Thymus (tissue), 11 donors: ENCODE results near the gene DNAI1. TPM values are rescaled to one million over a fixed set of nuclear protein-coding genes. Genes with fewer than 3 reads are reported as not detected.
A peak's percentile ranks its signal among the peaks of the same experiment; 100 is the strongest.

Source experiments
- DNase-seq, 9 donors: peaks; one replicate each; pipeline ENCODE4 v3.0.0-alpha.2; 2013; ENCODE audit warnings: low spot score in 9 of 9, low read depth in 6 of 9, missing footprints in 1 of 9
- H3K27ac ChIP-seq, 2 donors: one replicate each; pipeline ENCODE4 v1.5.1; 2013; ENCODE audit warnings: control low read depth in 1 of 2, low read depth in 1 of 2, low read length in 1 of 2, mild to moderate bottlenecking in 1 of 2, moderate library complexity in 1 of 2
- H3K27me3 ChIP-seq, 2 donors: one replicate each; pipeline ENCODE4 v1.5.1; 2013; ENCODE audit warnings: low read length in 1 of 2; ENCODE audit not compliant: control insufficient read depth in 2 of 2, insufficient read depth in 1 of 2
- H3K36me3 ChIP-seq, 2 donors: one replicate each; pipeline ENCODE4 v1.5.1; 2013; ENCODE audit warnings: low read length in 1 of 2, mild to moderate bottlenecking in 1 of 2, moderate library complexity in 1 of 2; ENCODE audit not compliant: control insufficient read depth in 2 of 2, insufficient read depth in 2 of 2
- H3K4me1 ChIP-seq, 2 donors: one replicate each; pipeline ENCODE4 v1.5.1; 2013; ENCODE audit warnings: low read length in 2 of 2; ENCODE audit not compliant: control insufficient read depth in 2 of 2, insufficient read depth in 2 of 2
- H3K4me3 ChIP-seq, 2 donors: one replicate each; pipeline ENCODE4 v1.5.1; 2013; ENCODE audit warnings: low read length in 2 of 2, control low read depth in 1 of 2, mild to moderate bottlenecking in 1 of 2
- H3K9me3 ChIP-seq, 2 donors: one replicate each; pipeline ENCODE4 v1.5.1; 2013; ENCODE audit warnings: low read length in 1 of 2, mild to moderate bottlenecking in 1 of 2; ENCODE audit not compliant: control insufficient read depth in 2 of 2, insufficient read depth in 1 of 2
- WGBS: extraction: QIAGEN DNeasy Blood & Tissue Kit; methylation state at CpG from one replicate; pipeline ENCODE4 v1.1.7; 2013; 5-methylcytosine and 5-hydroxymethylcytosine counted together
- polyA plus RNA-seq: library from polyadenylated mRNA; stranded (reverse); fragments of 200-250 nt; gene quantifications from one replicate; pipeline ENCODE4 v1.2.3, GENCODE V29; 2013
- total RNA-seq: library from RNA; stranded (reverse); fragments of 120-200 nt; gene quantifications from one replicate; pipeline ENCODE4 v1.2.4, GENCODE V29; 2013
- donor health status: healthy.

Gene DNAI1
- total and polyA plus RNA-seq, 2 donors, result 0.38 to 0.75 TPM

GRCh38 chr9:34457266-34458012 lies 1.2 kb upstream of the DNAI1 start:
- Histone ChIP-seq H3K9me3 (no peaks in the 10 kb centered on the region), H3K36me3 (no peaks in the 10 kb centered on the region), H3K27ac (peak overlapping the region in 1 of 2 donors; percentile 11), H3K4me3 (peak overlapping the region; percentile 45 to 85), H3K4me1 (peaks cover 14 to 21% of the 10 kb centered on the region in 2 donors), H3K27me3 (peaks cover 4 to 38% of the 10 kb centered on the region in 2 donors)
- 39% methylated on average over 48 of the region's 48 CpGs for WGBS
- peak in 1 of 9 donors; percentile 27 for DNase-seq

GRCh38 chr9:34458959-34459340 lies 345 bp downstream of the DNAI1 start:
- no peak for DNase-seq
- peaks cover 4 to 42% of the 10 kb centered on the region in 2 donors for H3K27me3 ChIP-seq
- no peaks in the 10 kb centered on the region for H3K9me3 ChIP-seq
- peaks cover 14 to 21% of the 10 kb centered on the region in 2 donors for H3K4me1 ChIP-seq
- H3K4me3 ChIP-seq, result peak overlapping the region; percentile 12 to 22
- no peaks in the 10 kb centered on the region for H3K36me3 ChIP-seq
- no peak overlapping the region for H3K27ac ChIP-seq
- 36% methylated on average over 11 of the region's 11 CpGs for WGBS

DNA sequence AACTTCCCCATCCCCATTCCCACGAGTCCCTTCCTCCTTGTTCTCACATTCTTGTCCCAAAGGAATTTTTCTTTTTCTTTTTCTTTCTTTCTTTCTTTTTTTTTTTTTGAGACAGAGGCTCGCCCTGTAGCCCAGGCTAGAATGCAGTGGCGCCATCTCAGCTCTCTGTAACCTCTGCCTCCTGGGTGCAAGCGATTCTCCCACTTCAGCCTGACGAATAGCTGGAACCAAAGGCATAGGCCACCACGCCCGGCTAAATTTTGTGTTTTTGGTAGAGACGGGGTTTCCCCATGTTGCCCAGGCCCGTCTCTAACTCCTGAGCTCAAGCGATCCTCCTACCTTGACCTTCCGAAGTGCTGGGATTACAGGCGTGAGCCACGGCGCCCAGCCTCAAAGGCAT lies 751 bp downstream of the DNAI1 start:
- WGBS, result 90% methylated on average over 14 of the region's 14 CpGs
- Histone ChIP-seq H3K36me3 (no peaks in the 10 kb centered on the region), H3K4me3 (no peak overlapping the region)

GRCh38 chr9:34459941-34460340 lies 1.3 kb downstream of the DNAI1 start:
- Histone ChIP-seq H3K36me3 (no peaks in the 10 kb centered on the region), H3K4me1 (peaks cover 14 to 21% of the 10 kb centered on the region in 2 donors), H3K27ac (no peak overlapping the region), H3K4me3 (no peak overlapping the region), H3K9me3 (no peaks in the 10 kb centered on the region), H3K27me3 (peaks cover 4 to 42% of the 10 kb centered on the region in 2 donors)
- no peak for DNase-seq
- 18% methylated on average over 3 of the region's 3 CpGs for WGBS

More for the DNA sequence above, 751 bp downstream of the DNAI1 start:
- DNase-seq, result no peak
- Histone ChIP-seq H3K27me3 (peaks cover 4 to 42% of the 10 kb centered on the region in 2 donors), H3K9me3 (no peaks in the 10 kb centered on the region), H3K4me1 (peaks cover 14 to 21% of the 10 kb centered on the region in 2 donors), H3K27ac (no peak overlapping the region)

GRCh38 chr9:34463098-34463900 lies 4.7 kb downstream of the DNAI1 start:
- WGBS, result 81% methylated on average over 5 of the region's 5 CpGs
- DNase-seq, result no peak
- Histone ChIP-seq H3K36me3 (no peaks in the 10 kb centered on the region), H3K4me1 (peaks cover 0 to 5% of the 10 kb centered on the region in 2 donors), H3K9me3 (no peaks in the 10 kb centered on the region), H3K27me3 (peaks cover 4 to 30% of the 10 kb centered on the region in 2 donors), H3K4me3 (no peak overlapping the region), H3K27ac (no peak overlapping the region)

GRCh38 chr9:34463901-34464232 lies 5.3 kb downstream of the DNAI1 start:
- Histone ChIP-seq H3K4me1 (peaks cover 0 to 2% of the 10 kb centered on the region in 2 donors), H3K9me3 (no peaks in the 10 kb centered on the region), H3K27me3 (peaks cover 4 to 27% of the 10 kb centered on the region in 2 donors), H3K4me3 (no peak overlapping the region), H3K27ac (no peak overlapping the region), H3K36me3 (no peaks in the 10 kb centered on the region)
- 91% methylated on average over 2 of the region's 2 CpGs for WGBS
- no peak for DNase-seq

- Histone ChIP-seq H3K4me1 (no peaks in the 10 kb centered on the region), H3K27ac (no peak overlapping the region), H3K27me3 (peaks cover 1 to 21% of the 10 kb centered on the region in 2 donors), H3K36me3 (no peaks in the 10 kb centered on the region), H3K9me3 (no peaks in the 10 kb centered on the region), H3K4me3 (no peak overlapping the region)
- WGBS, result 89% methylated on average over 2 of the region's 2 CpGs
- no peak for DNase-seq
Observed at GRCh38 chr9:34464571-34464970, 6.0 kb downstream of the DNAI1 start.

DNA sequence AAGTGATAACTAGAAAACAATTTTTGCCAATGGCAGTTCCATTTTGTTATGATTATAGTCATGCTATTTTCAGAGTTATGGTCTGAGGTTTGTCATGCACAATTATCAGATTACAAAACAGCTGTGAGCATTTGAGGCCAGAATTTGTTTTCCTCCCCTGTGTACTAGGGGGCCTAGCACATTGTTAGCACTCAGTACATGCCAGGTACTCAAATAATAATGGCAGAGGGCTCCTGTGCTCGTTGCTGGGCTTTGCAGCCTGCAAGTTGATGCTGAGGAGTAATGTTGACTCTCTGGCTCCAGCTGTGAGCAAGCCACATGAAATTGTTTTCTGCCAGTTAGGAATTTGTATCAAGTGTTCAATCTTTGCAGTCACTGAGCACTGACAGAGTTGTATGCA lies 6.9 kb downstream of the DNAI1 start:
- Histone ChIP-seq H3K27ac (no peak overlapping the region), H3K36me3 (no peaks in the 10 kb centered on the region), H3K4me1 (no peaks in the 10 kb centered on the region), H3K4me3 (no peak overlapping the region), H3K9me3 (no peaks in the 10 kb centered on the region), H3K27me3 (peaks cover 0 to 16% of the 10 kb centered on the region in 2 donors)
- DNase-seq, result no peak
- WGBS, result 49% methylated on average over 1 of the region's 1 CpG

DNA sequence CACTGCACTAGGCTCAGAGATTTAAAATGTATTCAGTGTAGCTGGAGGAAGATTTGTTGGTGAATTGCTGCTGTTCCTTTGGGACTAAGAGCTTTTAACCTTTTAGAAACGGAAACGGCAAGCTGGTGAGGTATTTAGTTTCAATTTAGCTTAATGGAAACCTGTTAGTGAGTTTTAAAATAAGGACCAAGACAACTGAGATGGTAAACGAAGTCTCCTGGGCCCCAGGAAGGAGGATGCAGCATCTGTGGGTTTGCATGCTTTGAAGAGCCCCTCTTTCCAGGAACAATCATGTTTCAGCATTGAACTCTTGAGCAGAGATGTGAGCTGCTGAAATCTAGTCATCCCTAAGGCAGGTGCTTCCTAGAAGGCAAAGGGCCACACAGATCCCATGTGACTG lies 16.5 kb downstream of the DNAI1 start:
- H3K27ac ChIP-seq, result no peak overlapping the region
- H3K4me1 ChIP-seq, result no peaks in the 10 kb centered on the region
- 68% methylated on average over 3 of the region's 3 CpGs for WGBS
- H3K27me3 ChIP-seq, result peaks cover 0 to 11% of the 10 kb centered on the region in 2 donors
- H3K4me3 ChIP-seq, result no peak overlapping the region
- no peaks in the 10 kb centered on the region for H3K36me3 ChIP-seq
- H3K9me3 ChIP-seq, result no peaks in the 10 kb centered on the region
- DNase-seq, result no peak
